Stimulated activated CD4-positive, alpha-beta T cell treated with anti-CD3 and anti-CD28 coated beads, Interleukin-2, amount 100 ng/mL, for 48 hours (primary cell): ENCODE data around the gene GNG4.
"Not testable (repeated sequence)": the region's sequence is repeated elsewhere in the genome, so short reads cannot be mapped to it uniquely, and the experiment has no call there.

ENCODE experiments used
- DNase-seq, 2 donors: peaks; one replicate each; pipeline ENCODE4 v3.0.0-alpha.2; 2020

Gene GNG4

DNA sequence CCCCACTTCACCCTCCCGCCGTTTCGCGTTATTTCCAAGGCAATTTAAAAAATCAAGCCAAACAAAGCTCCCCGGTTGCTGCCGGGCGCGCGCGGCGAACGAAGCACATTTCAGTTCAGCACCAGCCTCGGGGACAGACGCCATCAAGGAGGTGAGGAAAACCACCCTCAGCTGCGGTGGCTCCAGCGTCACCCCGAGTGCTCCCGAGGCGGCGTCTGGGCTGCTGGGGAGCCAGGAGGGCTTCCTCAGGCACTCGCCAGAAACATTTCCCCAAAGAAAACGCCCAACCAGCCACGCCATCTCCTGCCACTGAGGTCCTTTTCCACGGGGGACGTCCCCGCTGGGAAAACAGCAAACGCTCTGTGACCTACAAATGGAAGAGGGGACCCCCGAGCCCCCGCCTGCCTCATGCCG lies 623 bp downstream of the GNG4 start:
- peak; percentile 38 to 49 for DNase-seq

DNA sequence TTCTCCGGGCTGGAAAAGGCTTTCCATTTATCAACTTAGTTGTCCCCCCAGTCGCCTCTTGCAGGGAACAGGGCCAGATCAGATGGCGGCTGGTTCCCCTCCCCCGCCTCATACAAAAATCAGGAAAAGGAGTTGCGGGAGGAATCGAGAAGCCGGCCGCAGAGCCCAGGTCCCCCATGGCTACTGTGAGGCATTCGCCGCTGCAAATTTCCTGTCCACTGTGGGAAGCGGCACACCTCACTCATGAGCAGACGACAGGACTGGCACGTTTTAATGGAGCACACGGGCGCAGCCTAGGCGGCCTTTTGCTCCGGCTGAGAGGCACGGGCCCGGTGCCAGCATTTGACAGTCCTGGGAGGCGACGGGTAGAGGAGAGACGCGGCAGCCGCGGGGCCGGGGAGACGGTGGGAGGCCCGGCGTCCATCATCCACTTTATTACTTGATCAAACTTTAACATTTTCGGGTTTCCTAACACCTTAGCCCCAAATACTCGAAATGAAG lies 1.1 kb downstream of the GNG4 start:
- DNase-seq, result no peak

DNA sequence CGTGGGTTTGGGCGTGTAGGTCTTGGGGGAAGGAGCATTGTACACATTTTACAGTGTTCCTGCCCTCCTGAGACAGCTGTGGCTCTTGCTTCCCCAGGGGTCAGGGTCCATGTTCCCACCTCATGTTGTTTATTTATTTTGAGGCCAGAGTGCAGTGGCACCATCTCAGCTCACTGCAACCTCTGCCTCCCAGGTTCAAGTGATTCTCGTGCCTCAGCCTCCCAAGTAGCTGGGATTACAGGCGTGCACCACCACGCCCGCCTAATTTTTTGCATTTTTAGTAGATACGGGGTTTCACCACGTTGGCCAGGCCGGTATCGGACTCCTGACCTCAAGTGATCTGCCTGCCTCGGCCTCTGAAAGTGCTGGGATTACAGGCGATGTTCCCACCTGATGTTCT lies 2.0 kb downstream of the GNG4 start:
- not testable (repeated sequence) for DNase-seq

DNA sequence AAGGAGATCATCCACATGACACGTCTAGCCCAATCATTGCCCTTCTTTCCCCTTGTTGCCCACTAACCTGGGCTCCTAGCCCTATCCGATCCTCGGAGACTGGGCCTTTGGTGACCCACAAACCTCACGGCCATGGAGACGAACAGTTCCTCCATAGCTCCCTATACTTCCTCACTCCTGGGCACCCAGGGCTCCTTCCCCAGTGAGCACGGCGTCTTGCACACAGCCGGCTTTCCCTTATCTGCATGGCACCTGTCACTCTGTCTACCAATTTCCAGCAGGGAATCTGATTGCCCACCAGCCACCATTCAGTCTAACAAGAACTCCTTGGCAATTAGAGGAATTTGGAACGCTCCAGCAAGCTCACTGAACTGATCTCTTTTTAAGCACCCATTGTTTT lies 3.1 kb downstream of the GNG4 start:
- no peak for DNase-seq

DNA sequence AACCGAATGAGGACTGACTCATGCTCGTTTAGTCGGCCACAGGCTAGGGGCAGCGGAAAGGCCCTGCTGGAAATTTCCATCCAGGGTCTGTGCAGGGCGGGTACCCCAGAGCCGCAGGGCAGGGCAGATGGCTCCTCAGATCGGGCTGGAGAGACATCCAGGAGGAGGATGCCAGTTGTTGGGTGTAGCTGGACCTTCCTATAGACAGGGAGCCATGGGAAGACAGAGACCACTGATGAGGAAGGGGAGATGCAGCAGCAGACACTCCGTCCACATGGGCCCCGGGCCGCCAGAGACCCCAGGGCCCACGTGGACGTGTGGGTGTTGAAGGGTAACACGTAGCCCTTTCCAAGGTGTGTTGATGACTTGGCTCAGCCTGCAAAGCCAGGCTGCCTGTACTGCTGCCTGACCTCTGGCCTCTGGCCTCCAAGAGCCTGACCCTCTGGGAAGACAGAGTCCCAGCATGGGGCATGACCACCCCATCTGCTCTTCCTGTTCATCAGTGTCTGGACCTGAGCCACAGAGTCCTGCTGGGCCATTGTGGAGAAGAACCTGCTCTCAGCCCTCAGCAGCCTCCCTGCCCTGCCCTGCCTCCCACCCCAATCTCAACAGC lies 4.8 kb downstream of the GNG4 start:
- DNase-seq, result no peak

DNA sequence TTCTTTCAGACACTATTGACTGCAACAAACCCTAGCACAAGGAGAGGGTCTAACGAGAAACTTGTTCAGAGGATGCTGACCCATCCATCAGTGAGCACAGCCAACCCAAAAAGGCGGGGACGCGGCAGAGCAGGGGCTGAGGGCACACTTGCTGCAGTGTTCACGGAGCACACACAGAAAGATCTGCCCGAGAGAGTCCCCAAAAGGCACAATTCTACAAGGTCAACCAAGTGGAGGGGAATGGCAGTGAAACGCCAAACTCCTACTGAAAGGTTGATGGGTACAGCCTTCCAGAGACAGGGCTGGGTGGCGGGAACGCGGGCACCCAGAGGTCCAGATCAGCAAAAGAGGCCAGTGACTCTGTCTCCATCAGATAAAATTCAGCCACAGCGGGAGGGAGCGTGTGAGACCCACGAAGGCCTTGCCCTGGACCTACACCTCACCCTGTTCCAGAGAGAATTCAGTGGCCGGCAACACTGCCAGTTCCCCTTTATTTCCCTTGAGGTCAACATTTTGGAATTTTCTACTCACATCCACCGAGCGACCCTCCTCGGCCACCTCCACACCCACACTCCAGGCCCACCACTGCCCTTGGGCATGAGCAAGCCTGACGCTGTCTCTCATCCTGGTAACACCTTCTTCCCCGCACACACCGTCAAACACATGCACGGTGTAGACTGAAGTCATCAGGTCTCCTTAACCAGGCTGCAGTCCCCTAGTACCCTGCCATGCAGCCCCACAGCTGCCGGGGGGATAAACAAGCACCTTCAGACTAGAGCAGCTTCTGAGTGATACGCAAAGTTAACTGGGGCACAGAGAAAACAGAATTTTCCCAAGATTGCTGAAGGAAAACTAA lies 5.5 kb downstream of the GNG4 start:
- no peak for DNase-seq

DNA sequence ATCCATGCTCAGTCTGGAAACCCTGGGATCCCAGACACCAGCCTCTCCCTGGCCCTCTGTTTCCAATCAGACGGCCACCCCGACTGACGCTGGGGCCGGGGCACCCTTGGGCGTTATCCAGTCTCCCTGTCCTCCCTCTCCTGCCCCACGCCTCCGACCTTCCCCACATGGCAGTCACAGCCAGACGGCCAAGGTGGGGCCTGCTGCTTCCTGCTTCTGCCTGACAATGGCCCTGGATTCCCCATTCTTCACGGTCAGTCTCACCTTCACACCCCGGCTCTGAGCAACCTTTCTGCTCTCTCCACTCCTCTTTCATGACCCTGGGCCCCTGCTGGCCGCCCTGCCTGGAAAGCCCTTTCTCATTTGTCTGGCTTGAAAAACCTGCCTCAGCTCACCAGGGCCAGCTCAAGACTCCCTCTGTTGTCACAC lies 6.6 kb downstream of the GNG4 start:
- no peak for DNase-seq

DNA sequence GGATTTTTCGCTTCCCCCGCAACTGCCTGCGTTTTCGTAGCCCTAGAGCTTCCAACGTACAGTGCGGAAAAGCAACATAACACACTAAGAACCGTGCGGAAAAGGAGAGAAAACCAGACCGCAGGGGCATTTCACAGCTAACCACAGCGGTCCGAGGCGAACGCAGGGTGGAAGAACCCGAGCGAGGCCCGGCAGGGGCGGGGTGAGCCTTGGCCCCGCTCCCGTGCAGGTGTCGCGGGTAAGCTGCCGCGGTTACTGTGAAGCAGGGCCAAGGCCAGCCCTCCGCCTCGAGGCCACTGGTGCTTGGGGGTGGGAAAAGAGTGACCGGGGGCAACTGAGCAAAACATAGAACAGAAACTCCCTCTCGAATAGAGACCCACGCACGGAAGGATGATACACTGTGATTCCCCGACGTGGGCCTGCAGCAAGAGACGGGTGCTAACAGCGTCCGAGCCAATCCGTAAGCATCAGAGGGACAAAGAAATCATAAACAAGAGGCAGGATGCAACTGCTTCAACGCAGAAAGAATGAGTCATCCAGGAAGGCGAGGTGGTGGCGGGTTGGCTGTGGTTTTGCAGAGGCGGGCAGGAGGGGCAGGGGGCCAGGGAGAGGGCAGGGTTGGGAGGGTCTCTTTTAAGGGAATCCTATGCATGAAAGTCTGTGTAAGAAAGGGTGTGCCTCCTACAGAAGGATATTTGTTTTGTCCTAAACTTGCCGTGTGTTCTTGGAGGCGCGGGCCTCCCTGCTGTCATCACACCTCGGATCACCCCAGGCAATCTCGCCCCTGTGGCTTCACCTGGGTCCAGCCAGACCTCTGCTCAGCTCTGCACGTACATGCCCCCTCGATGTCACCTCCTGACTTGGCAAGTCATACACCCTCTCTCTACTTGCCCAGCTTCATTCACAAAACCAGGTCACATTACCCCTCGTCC lies 7.3 kb downstream of the GNG4 start:
- DNase-seq, result peak; percentile 23 to 53

DNA sequence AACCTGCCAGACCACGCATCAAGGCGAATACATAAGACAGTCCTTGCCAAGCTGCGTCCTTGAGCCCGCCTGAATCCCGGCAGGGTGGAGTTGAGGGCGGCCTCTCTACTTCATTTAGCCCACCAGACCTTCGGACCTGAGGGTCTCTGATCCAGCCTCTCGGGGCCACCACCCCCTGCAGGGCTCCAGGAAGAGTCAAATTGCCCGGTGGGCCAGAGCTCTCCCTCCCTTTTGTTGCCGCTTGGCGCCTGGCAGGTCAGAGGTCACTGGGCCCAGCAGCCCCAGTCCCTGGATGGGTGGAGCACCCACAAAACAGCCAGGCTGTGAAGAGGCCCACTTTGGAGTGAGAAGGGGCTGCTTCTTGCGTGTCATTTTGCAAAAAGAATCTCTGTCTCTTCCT lies 9.0 kb downstream of the GNG4 start:
- DNase-seq, result no peak

DNA sequence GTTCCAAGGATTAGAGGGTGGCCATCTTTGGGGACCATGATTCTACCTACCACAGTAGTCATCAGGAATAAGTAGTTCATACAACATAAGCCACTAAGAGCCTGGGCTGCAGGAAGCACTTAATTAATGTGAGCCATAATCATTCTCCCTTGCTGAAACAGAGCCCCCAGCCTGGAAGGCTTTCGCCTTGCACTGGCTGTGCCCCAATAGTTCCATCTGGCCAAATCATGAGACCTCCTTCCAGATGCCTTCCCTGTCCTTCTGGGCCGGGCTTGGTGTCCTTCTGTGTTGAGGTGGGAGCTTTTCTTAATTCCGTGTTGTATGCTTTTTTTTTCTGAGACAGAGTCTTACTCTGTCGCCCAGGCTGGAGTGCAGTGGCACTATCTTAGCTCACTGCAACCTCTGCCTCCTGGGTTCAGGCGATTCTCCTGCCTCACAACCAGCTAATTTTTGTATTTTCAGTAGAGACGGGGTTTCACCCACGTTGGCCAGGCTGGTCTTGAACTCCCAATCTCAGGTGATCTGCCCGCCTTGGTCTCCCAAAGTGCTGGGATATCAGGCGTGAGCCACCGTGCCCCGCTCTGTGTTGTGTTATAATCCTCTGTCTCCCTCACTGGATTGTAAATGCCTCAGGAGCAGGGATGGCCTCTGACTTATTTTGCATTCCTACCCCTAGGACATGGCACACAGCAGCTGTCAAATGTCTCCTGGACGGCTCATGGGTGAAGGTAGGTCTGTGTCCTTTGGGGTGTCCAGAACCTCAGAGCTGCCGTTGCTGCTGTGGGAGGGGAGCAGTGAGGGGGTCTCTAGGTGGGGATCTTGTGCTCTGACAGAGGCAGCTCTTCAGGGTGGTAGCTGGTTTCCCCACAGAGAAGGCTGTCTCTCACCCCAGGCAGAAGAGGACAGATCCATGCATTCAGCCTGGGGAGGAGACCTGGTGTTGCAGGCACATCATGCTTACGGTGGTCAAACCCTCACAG lies 10.1 kb downstream of the GNG4 start:
- DNase-seq, result no peak

DNA sequence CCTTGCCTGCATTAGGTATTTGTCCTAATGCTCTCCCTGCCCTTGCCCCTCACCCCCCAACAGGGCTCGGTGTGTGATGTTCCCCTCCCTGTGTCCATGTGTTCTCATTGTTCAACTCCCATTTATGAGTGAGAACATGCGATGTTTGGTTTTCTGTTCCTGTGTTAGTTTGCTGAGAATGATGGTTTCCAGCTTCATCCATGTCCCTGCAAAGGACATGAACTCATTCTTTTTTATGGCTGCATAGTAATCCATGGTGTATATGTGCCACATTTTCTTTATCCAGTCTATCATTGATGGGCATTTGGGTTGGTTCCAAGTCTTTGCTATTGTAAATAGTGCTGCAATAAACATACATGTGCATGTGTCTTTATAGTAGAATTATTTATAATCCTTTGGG lies 11.0 kb downstream of the GNG4 start:
- DNase-seq, result not testable (repeated sequence)

DNA sequence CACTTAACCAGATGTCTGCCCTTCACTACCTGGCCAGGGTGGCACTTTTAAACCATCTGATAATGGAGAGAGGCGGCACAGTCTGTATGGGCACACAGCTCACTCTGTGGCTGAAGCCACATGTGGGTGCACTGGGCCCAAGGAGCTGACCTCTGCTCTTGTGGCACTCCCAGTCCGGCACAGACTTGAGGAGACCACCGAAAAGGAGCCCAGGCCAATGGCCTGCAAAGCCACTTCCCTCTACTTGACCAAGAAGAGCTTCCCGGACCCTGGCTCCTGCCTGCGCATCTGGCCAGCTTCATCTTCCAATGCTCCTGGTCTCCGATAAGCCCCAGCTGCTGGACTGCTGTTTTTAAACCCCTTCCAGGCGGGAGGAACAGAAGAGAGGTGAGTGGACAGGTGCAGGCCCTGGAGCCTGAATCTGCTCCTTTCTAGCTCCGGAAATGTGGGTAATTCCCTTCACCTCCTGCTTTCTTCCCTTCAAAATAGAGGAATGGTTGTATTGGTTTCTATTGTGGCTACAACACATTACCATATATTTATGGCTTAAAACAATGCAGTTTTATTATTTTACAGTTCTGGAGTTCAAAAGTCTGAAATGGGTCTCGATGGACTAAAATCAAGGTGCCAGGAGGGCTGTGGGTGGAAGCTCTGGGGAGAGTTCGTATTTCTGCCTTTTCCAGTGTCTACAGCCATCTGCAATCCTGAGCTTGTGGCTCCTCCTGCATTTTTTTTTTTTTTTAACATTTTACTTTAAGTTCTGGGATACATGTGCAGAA lies 11.6 kb downstream of the GNG4 start:
- no peak for DNase-seq

DNA sequence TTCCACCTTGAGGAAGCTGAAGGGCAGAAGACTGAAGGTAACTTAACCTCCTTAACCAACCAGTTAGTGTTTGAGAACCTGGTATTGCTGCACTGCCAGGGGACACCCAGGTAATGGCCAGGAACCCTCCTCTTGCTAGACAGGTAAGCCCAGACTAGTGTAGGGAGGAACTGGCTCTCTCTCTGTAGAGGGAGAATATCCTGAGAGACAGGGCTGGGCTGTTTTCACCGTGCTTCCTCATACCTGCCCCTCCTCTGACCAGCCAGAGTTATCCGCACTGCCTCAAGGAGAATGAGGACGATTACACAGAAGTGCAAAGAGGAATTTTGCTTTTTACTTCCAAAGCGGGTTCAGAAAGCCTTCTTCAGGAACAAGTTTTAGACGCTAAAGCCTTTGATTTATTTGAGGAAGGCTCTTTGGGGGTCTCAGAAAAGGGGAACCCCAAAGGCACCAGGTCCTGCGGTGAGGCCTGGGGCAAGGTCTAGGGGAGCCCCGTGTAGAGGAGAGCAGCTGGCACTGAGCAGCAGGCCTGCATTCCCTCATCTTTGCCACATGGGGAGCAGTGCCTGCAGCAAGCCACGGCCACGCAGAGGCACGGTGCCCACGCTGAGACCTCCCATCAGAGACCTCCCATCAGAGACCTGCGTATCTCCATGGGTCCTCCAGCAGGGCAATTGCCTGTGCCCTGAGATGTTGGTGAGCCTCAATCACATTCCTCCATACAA lies 13.5 kb downstream of the GNG4 start:
- no peak for DNase-seq

DNA sequence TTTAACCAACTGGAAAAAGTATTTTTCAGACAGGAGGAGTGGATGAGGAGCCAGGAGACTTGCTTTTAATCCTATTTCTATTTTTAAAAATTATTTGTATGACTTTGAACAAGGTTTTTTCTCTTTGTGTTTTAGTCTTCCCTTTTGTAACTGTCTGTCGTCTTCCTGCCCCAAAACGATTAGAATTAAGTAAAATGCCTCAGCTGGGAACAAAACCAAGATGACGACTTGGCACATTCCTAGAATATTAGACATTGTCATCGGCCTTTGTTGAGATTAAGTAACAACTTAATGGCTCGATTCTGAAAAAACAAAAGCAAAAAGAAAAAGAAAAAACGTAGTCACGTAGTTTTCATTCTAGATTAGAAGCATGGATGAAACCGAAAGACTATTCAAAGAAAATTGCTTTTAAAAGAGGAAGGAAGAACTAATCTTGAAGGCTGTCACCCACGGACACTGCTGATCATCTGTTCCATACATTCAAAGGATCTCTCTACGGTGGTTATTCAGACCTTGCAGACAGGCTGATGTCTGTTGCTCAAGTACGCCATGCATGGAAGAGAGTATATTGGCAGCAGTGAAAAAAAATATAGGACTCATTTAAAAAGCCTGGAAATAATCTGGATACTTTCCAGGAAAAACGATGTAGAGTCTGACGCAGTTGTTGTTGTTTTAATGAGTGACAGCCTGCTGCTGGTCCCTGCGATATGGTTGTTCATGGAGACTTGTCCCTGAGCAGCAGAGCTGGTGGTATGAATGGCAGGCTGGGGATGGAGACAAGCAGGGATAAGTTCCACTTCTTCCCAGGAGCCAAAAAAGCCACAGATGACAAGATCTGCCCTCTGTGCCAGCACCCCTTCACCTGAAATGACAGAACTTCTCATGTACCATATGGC lies 16.8 kb downstream of the GNG4 start:
- no peak for DNase-seq

DNA sequence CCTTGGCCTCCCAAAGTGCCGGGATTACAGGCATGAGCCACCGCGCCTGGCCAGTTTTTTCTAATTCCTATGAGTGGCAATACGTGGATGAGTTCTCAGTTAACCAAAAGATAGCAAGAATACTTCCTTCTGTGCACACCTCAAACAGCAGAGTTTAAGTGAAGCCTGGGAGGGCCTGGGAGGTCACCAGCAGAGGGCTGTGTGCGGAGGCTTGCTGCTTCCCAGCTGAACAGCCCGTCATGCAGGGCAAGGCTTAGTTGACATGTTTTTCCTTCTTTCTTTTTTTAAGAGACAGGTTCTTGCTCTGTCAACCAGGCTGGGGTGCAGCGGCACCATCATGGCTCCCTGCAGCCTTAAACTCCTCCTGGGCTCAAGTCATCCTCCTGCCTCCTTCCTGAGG lies 17.8 kb downstream of the GNG4 start:
- no peak for DNase-seq

DNA sequence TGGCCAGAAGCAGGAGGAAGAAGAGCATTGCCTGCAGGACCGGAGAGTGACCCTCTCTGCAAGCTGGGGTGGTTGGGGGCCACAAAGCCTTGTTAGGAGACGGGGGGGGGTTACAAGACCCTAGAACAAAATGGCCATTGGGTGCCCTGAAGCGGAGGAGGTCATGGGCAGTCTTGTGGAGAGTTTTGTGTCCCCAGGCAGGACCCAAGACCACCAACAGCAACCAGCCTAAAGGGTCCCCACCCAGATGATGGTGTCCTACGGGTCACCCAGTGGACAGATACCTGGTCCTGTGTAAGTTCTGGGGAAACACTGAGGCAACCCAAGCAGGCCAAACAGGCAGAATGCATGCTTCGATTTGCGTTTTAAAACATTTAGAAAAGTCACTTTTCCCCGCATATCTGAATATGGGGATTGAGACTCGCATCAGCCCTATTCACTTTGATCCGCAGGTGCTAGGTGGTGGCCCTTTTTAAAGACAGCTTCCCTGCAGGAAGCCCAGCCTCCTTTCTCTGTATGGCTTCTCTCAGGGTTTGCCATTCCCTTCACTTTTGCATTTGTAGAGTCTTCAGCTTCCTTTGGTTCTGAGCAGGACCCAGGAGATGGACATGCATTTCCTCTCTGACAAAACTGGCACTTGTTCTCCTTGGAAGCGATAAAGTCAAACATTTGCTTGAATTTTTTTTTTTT lies 21.1 kb downstream of the GNG4 start:
- DNase-seq, result no peak

DNA sequence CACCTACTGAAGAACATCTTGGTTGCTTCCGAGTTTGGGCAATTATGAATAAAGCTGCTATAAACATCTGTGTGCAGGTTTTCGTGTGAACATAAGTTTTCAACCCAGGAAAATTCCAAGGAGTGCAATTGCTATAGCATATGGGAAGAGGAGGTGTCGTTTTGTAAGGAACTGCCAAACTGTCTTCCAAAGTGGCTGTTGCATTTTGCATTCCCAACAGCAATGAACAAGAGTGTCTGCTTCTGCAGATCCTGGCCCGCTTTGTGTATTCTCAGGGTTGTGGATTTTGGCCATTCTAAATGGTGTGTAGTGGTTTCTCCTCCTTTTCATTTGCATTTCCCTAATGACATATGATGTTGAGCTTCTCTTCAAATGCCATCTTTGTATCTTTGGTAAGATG lies 23.8 kb downstream of the GNG4 start:
- DNase-seq, result no peak

DNA sequence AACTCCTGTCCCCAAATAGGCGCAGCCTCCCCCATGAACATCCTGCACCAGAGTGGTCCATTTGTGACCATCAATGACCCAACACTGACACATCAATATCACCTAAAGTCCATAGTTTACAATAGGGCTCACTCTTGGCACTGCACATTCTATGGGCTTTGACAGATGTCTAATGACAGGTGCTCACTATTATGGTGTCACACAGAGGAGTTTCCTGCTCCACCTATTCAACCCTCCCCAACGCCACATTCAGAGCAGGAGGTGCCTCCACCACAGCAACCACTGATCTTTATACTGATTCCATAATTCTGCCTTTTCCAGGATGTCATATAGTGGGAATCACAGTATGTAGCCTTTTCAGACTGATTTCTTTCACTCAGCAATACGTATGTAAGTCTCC lies 24.2 kb downstream of the GNG4 start:
- no peak for DNase-seq
